Heart left ventricle (tissue), 13 donors: ENCODE results near the gene EIPR1.

ENCODE experiments used
- POLR2A ChIP-seq, 2 donors: fragments of 450-650 bp; IDR thresholded peaks; one replicate each; pipeline ENCODE4 v1.6.1; 2017; ENCODE audit warnings: antibody characterized with exemption in 2 of 2, mild to moderate bottlenecking in 2 of 2, moderate library complexity in 2 of 2
- TF ChIP-seq, protein P1 (sequence below), 12 donors: fragments of 200-600 bp; sonication (generic) in 4 of 12; IDR thresholded peaks; one replicate each; pipeline versions ENCODE4 v1.5.0 to v1.8.0; 2018 to 2022; ENCODE audit warnings: antibody characterized with exemption in 12 of 12, mild to moderate bottlenecking in 5 of 12
- donor health status: ischemic (EF 13 %, LVEDD 7.1; RV severe dilation, severe dysfunction).
- donor health status: DM: no; HTN: yes; CAD: no.
- donor health status: DM: no; HTN: no; CAD: no.
- donor health status: ischemic (EF 25% LVEDD 6.9; RV normal size, moderate dysfunction).
- donor health status: ischemic (EF 25% LVEDD 5.7; RV mildly dilated, moderate dysfunction).
- donor health status: ischemic (EF 35%, LVEDD 5.7; RV mildly dilated, moderate dysfunction).
- donor health status: nonischemic (EF 11% LVEDD 7.7; RV severe dilation, severe dysfunction).
- donor health status: DM: yes; HTN: yes; CAD: no.
- donor health status: PGD.
- donor health status: ischemic (EF 29% LVEDD 5.4; RV normal size, mild dysfunction).
- donor health status: nonischemic (EF 23%, LVEDD 6.1; RV moderate dilation, normal function).

DNA sequence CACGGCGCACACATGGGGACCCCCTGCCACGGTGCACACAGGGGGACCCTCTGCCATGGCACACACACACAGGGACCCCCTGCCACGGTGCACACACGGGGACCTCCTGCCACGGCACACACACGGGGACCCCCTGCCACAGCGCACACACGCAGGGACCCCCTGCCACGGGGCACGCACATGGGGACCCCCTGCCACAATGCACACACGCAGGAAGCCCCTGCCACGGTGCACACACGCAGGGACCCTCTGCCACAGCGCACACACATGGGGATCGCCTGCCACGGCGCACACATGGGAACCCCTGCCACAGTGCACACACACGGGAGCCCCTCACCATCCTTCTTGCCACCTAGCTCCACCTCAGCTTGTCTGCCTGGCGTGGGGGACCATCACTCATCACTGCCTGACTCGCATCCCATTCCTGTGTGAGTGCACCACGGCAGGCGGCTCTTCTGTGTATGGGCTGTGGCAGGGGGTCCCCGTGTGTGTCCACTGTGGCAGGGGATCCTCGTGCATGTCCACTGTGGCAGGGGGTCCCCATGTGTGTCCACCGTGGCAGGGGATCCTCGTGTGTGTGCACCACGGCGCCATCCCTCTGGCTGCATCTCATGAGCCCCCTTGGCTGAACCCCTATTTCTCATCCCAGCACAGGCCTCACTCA lies 206.7 kb downstream of the EIPR1 start:
- TF ChIP-seq, protein P1, sequence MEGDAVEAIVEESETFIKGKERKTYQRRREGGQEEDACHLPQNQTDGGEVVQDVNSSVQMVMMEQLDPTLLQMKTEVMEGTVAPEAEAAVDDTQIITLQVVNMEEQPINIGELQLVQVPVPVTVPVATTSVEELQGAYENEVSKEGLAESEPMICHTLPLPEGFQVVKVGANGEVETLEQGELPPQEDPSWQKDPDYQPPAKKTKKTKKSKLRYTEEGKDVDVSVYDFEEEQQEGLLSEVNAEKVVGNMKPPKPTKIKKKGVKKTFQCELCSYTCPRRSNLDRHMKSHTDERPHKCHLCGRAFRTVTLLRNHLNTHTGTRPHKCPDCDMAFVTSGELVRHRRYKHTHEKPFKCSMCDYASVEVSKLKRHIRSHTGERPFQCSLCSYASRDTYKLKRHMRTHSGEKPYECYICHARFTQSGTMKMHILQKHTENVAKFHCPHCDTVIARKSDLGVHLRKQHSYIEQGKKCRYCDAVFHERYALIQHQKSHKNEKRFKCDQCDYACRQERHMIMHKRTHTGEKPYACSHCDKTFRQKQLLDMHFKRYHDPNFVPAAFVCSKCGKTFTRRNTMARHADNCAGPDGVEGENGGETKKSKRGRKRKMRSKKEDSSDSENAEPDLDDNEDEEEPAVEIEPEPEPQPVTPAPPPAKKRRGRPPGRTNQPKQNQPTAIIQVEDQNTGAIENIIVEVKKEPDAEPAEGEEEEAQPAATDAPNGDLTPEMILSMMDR (IDR thresholded peaks at IDR 0.05) = no peak
- no peak for TF ChIP-seq POLR2A (IDR thresholded peaks at IDR 0.05)
